ENCODE results near the gene MYH4. TPM values are rescaled to one million over a fixed set of nuclear protein-coding genes. Genes with fewer than 3 reads are reported as not detected.

MYH4 gene
- not detected in 3 replicates for total RNA-seq
- long read RNA-seq = 0 reads

- no peak within 1 kb of the TSS for H3K4me3 Mint-ChIP-seq (ENCODE audit: unreplicated experiment)
- no peak for DNase-seq (ENCODE audit: low spot score)
- H3K36me3 Mint-ChIP-seq (ENCODE audit: low read depth) = no peaks in the 10 kb centered on the region
- no peak for TF ChIP-seq CTCF (IDR thresholded peaks at IDR 0.05)
- H3K27ac Mint-ChIP-seq (ENCODE audit: unreplicated experiment) = no peak within 1 kb of the TSS
- peaks cover 3% of the 10 kb centered on the region for H3K9me3 Mint-ChIP-seq (ENCODE audit: low read depth)
- H3K27me3 Mint-ChIP-seq (ENCODE audit: low read depth) = peaks cover 4% of the 10 kb centered on the region
- no peaks in the 10 kb centered on the region for H3K4me1 Mint-ChIP-seq (ENCODE audit: low read depth)
Observed at GRCh38 chr17:10469459-10469858, at the start of gene MYH4. TSS of gene MYH4 (minus strand) at chr17:10469559. CDS start at chr17:10466745, 2,814 bp downstream.

GRCh38 chr17:10518271-10519037 lies 49.1 kb upstream of the MYH4 start, which contains the start of gene MYH1:
TSS of gene MYH1 (minus strand) at chr17:10518542. CDS start at chr17:10516642, 1,900 bp downstream.
- Mint-ChIP-seq H3K4me1 (ENCODE audit: low read depth) (no peaks in the 10 kb centered on the region), H3K27ac (ENCODE audit: unreplicated experiment) (no peak within 1 kb of the TSS), H3K36me3 (ENCODE audit: low read depth) (no peaks in the 10 kb centered on the region), H3K4me3 (ENCODE audit: unreplicated experiment) (no peak within 1 kb of the TSS), H3K27me3 (ENCODE audit: low read depth) (peaks cover 3% of the 10 kb centered on the region), H3K9me3 (ENCODE audit: low read depth) (peaks cover 4% of the 10 kb centered on the region)
- DNase-seq (ENCODE audit: low spot score) = no peak
- no peak for TF ChIP-seq CTCF (IDR thresholded peaks at IDR 0.05)

- peaks cover 3% of the 10 kb centered on the region for H3K27me3 Mint-ChIP-seq (ENCODE audit: low read depth)
- no peak overlapping the region for H3K4me3 Mint-ChIP-seq (ENCODE audit: unreplicated experiment)
- no peaks in the 10 kb centered on the region for H3K4me1 Mint-ChIP-seq (ENCODE audit: low read depth)
- no peak for TF ChIP-seq CTCF (IDR thresholded peaks at IDR 0.05)
- no peaks in the 10 kb centered on the region for H3K9me3 Mint-ChIP-seq (ENCODE audit: low read depth)
- DNase-seq (ENCODE audit: low spot score) = no peak
- no peak overlapping the region for H3K27ac Mint-ChIP-seq (ENCODE audit: unreplicated experiment)
- H3K36me3 Mint-ChIP-seq (ENCODE audit: low read depth) = no peaks in the 10 kb centered on the region
Observed at GRCh38 chr17:10516638-10517037, 47.3 kb upstream of the MYH4 start.

GRCh38 chr17:10516065-10516464 lies 46.7 kb upstream of the MYH4 start:
- no peaks in the 10 kb centered on the region for H3K36me3 Mint-ChIP-seq (ENCODE audit: low read depth)
- no peak for DNase-seq (ENCODE audit: low spot score)
- H3K4me3 Mint-ChIP-seq (ENCODE audit: unreplicated experiment) = no peak overlapping the region
- no peaks in the 10 kb centered on the region for H3K4me1 Mint-ChIP-seq (ENCODE audit: low read depth)
- H3K9me3 Mint-ChIP-seq (ENCODE audit: low read depth) = no peaks in the 10 kb centered on the region
- no peak overlapping the region for H3K27ac Mint-ChIP-seq (ENCODE audit: unreplicated experiment)
- H3K27me3 Mint-ChIP-seq (ENCODE audit: low read depth) = peaks cover 3% of the 10 kb centered on the region
- TF ChIP-seq CTCF (IDR thresholded peaks at IDR 0.05) = no peak

- Mint-ChIP-seq H3K4me1 (ENCODE audit: low read depth) (no peaks in the 10 kb centered on the region), H3K9me3 (ENCODE audit: low read depth) (no peaks in the 10 kb centered on the region), H3K27ac (ENCODE audit: unreplicated experiment) (no peak overlapping the region), H3K4me3 (ENCODE audit: unreplicated experiment) (no peak overlapping the region), H3K36me3 (ENCODE audit: low read depth) (no peaks in the 10 kb centered on the region), H3K27me3 (ENCODE audit: low read depth) (peaks cover 3% of the 10 kb centered on the region)
- no peak for TF ChIP-seq CTCF (IDR thresholded peaks at IDR 0.05)
- no peak for DNase-seq (ENCODE audit: low spot score)
Observed at GRCh38 chr17:10513299-10514067, 44.1 kb upstream of the MYH4 start.

Measured in chondrocyte (in vitro differentiated cells).